Right lobe of liver (tissue), 6 donors: ENCODE data around the gene UBE2F. TPM values are rescaled to one million over a fixed set of nuclear protein-coding genes. Genes with fewer than 3 reads are reported as not detected.

Experiments
- ATAC-seq, 4 donors: fragments of 200-7000 bp; cut with Tn5 transposase; one replicate each; pipeline ENCODE4 v1.9.1; 2020; ENCODE audit warnings: mild to moderate bottlenecking in 4 of 4, moderate library complexity in 4 of 4
- DNase-seq, 3 donors: peaks; one replicate each; pipeline ENCODE4 v3.0.0-alpha.2; 2020
- H3K27ac ChIP-seq, 3 donors: fragments of 200-600 bp; one replicate each; pipeline ENCODE4 v1.8.0; 2022
- H3K27me3 ChIP-seq, 2 donors: fragments of 200-600 bp; one replicate each; pipeline ENCODE4 v1.8.0; 2022
- H3K36me3 ChIP-seq, 4 donors: fragments of 200-600 bp; sonication (generic) in 1 of 4; one replicate each; pipeline versions ENCODE4 v1.5.1 to v1.8.0; 2017 to 2022; ENCODE audit warnings: control low read depth in 1 of 4
- H3K4me1 ChIP-seq, 4 donors: fragments of 200-600 bp; sonication (generic) in 1 of 4; one replicate each; pipeline versions ENCODE4 v1.5.1 to v1.8.0; 2017 to 2022; ENCODE audit warnings: control low read depth in 1 of 4
- H3K4me3 ChIP-seq, 3 donors: fragments of 200-600 bp; one replicate each; pipeline ENCODE4 v1.8.0; 2022
- H3K9me3 ChIP-seq, 4 donors: fragments of 200-600 bp; sonication (generic) in 1 of 4; one replicate each; pipeline versions ENCODE4 v1.5.1 to v1.8.0; 2017 to 2022; ENCODE audit warnings: control low read depth in 1 of 4
- POLR2A ChIP-seq: fragments of 450-650 bp; IDR thresholded peaks from one replicate; pipeline ENCODE4 v1.6.1; 2017; ENCODE audit warnings: antibody characterized with exemption, mild to moderate bottlenecking
- WGBS: methylation state at CpG from one replicate; pipeline ENCODE4 v1.1.6; 2018; ENCODE audit warnings: low coverage, low lambda C conversion rate; ENCODE audit not compliant: insufficient coverage; ENCODE audit errors: missing lambda C conversion rate; 5-methylcytosine and 5-hydroxymethylcytosine counted together
- intact Hi-C, 2 donors: fragments of 100-400 bp; cut with DNase I; formaldehyde crosslinking; loops; one replicate each; pipeline versions ENCODE4 v1.11.2 to v1.14.1; 2022
- total RNA-seq, 6 experiments: library from RNA; depleted of rRNA in 2 of 6; stranded (reverse); fragments of >200 nt in 2 of 6; fragmentation: NEBNext Ultra II Directional in 3 of 6; extraction: Animal tissue kit (Norgen Biotek cat#: 25700) in 3 of 6; gene quantifications; one replicate each; pipeline versions ENCODE4 v1.1.0 to v1.2.4, GENCODE V29; 2016 to 2023
- TF ChIP-seq, protein P1 (sequence below), 4 donors: fragments of 200-600 bp in 3 of 4; fragments of 450-650 bp in 1 of 4; IDR thresholded peaks; one replicate each; pipeline versions ENCODE4 v1.5.1 to v1.8.0; 2016 to 2022; ENCODE audit warnings: antibody characterized with exemption in 4 of 4, mild to moderate bottlenecking in 2 of 4
- donor health status: DM: no; HTN: yes; CAD: no.
- donor health status: DM: no; HTN: no; CAD: no.
- donor health status: DM: no; HTN: no; CAD: no.
- donor health status: DM: no; HTN: yes; CAD: no.
- donor health status: DM: no; HTN: yes; CAD: no.

UBE2F gene
- total RNA-seq, 6 experiments from 2014 or later = 23.3 to 44.9 (median 28.3) TPM

- TF ChIP-seq, protein P1, sequence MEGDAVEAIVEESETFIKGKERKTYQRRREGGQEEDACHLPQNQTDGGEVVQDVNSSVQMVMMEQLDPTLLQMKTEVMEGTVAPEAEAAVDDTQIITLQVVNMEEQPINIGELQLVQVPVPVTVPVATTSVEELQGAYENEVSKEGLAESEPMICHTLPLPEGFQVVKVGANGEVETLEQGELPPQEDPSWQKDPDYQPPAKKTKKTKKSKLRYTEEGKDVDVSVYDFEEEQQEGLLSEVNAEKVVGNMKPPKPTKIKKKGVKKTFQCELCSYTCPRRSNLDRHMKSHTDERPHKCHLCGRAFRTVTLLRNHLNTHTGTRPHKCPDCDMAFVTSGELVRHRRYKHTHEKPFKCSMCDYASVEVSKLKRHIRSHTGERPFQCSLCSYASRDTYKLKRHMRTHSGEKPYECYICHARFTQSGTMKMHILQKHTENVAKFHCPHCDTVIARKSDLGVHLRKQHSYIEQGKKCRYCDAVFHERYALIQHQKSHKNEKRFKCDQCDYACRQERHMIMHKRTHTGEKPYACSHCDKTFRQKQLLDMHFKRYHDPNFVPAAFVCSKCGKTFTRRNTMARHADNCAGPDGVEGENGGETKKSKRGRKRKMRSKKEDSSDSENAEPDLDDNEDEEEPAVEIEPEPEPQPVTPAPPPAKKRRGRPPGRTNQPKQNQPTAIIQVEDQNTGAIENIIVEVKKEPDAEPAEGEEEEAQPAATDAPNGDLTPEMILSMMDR (IDR thresholded peaks at IDR 0.05) = no peak
- no peak for TF ChIP-seq POLR2A
Measured at GRCh38 chr2:237951878-237952277, 14.9 kb upstream of the UBE2F start.

GRCh38 chr2:237952851-237953250 is 14.0 kb upstream of the UBE2F start:
- Histone ChIP-seq H3K27ac (no peak overlapping the region), H3K4me1 (peaks cover 0 to 4% (median 0%) of the 10 kb centered on the region in 4 donors), H3K27me3 (no peaks in the 10 kb centered on the region), H3K9me3 (no peaks in the 10 kb centered on the region), H3K36me3 (no peaks in the 10 kb centered on the region), H3K4me3 (no peak overlapping the region)
- no peak for DNase-seq
- intact Hi-C loops = no loop called here
- no peak for TF ChIP-seq POLR2A
- TF ChIP-seq, protein P1 (IDR thresholded peaks at IDR 0.05) = no peak
- WGBS = 64% methylated on average over 2 of the region's 2 CpGs
- ATAC-seq = no peak

More at GRCh38 chr2:237951878-237952277, 14.9 kb upstream of the UBE2F start:
- 83% methylated on average over 3 of the region's 3 CpGs for WGBS
- ATAC-seq (no peak), DNase-seq (no peak)
- H3K4me1 ChIP-seq = peaks cover 0 to 4% (median 0%) of the 10 kb centered on the region in 4 donors
- intact Hi-C loops = no loop called here
- no peaks in the 10 kb centered on the region for H3K36me3 ChIP-seq
- no peak overlapping the region for H3K27ac ChIP-seq
- H3K27me3 ChIP-seq = no peaks in the 10 kb centered on the region
- no peak overlapping the region for H3K4me3 ChIP-seq
- H3K9me3 ChIP-seq = no peaks in the 10 kb centered on the region

GRCh38 chr2:237955640-237956401 is 11.0 kb upstream of the UBE2F start:
- peak in 2 of 4 donors; percentile 17 to 61 for ATAC-seq
- no peak overlapping the region for H3K4me3 ChIP-seq
- intact Hi-C loops = no loop called here

GRCh38 chr2:237956402-237956736 is 10.4 kb upstream of the UBE2F start:
- DNase-seq (no peak), ATAC-seq (peak in 1 of 4 donors; percentile 55)

More at GRCh38 chr2:237955640-237956401, 11.0 kb upstream of the UBE2F start:
- 49% methylated on average over 5 of the region's 64 CpGs for WGBS
- Histone ChIP-seq H3K9me3 (no peaks in the 10 kb centered on the region), H3K36me3 (no peaks in the 10 kb centered on the region), H3K4me1 (peaks cover 0 to 4% (median 0%) of the 10 kb centered on the region in 4 donors), H3K27me3 (no peaks in the 10 kb centered on the region), H3K27ac (no peak overlapping the region)
- DNase-seq = no peak
- no peak for TF ChIP-seq POLR2A
- TF ChIP-seq, protein P1 (IDR thresholded peaks at IDR 0.05) = no peak

More at GRCh38 chr2:237956402-237956736, 10.4 kb upstream of the UBE2F start:
- Histone ChIP-seq H3K36me3 (no peaks in the 10 kb centered on the region), H3K9me3 (no peaks in the 10 kb centered on the region), H3K27ac (no peak overlapping the region), H3K4me3 (no peak overlapping the region), H3K27me3 (no peaks in the 10 kb centered on the region), H3K4me1 (peaks cover 0 to 4% (median 0%) of the 10 kb centered on the region in 4 donors)
- TF ChIP-seq, protein P1 (IDR thresholded peaks at IDR 0.05) = no peak
- no CpG with 5 or more reads among the region's 23 CpGs for WGBS
- intact Hi-C loops = no loop called here
